Neural cell (in vitro differentiated cells): ENCODE measurements around the gene FAM219B. TPM values are rescaled to one million over a fixed set of nuclear protein-coding genes. Genes with fewer than 3 reads are reported as not detected.

ENCODE experiments used
- H2AFZ ChIP-seq: fragments of 200-600, 300-800 bp; sonication (generic), shearing (Covaris generic); 2 replicates; pipeline ENCODE4 v1.6.0; 2014; ENCODE audit warnings: low read depth, mild to moderate bottlenecking, antibody characterized with exemption, low read length, moderate library complexity
- H3F3A ChIP-seq: fragments of 200-600 bp; shearing (Covaris generic); 2 replicates; pipeline ENCODE4 v1.6.1; 2016; ENCODE audit warnings: mild to moderate bottlenecking, moderate library complexity, mixed read lengths, antibody characterized with exemption, low read length; ENCODE audit not compliant: insufficient read depth, poor library complexity, severe bottlenecking
- H3K27ac ChIP-seq: fragments of 200-600, 300-800 bp; sonication (generic), shearing (Covaris generic); 2 replicates; pipeline ENCODE4 v1.5.1; 2014; ENCODE audit warnings: mild to moderate bottlenecking, low read length, moderate library complexity
- H3K27me3 ChIP-seq: fragments of 300-800, 200-600 bp; sonication (generic), shearing (Covaris generic); 2 replicates; pipeline ENCODE4 v1.6.0; 2014; ENCODE audit warnings: mild to moderate bottlenecking, low read depth, low read length, moderate library complexity; ENCODE audit not compliant: insufficient read depth
- H3K36me3 ChIP-seq: fragments of 300-800, 200-600 bp; sonication (generic), shearing (Covaris generic); 2 replicates; pipeline ENCODE4 v1.5.1; 2014; ENCODE audit warnings: mild to moderate bottlenecking, antibody characterized with exemption, low read length, moderate library complexity; ENCODE audit not compliant: insufficient read depth
- H3K4me2 ChIP-seq: fragments of 300-800, 200-600 bp; sonication (generic), shearing (Covaris generic); 2 replicates; pipeline ENCODE4 v1.6.0; 2014; ENCODE audit warnings: mild to moderate bottlenecking, low read length
- H3K4me3 ChIP-seq: fragments of 300-800, 200-600 bp; sonication (generic), shearing (Covaris generic); 2 replicates; pipeline ENCODE4 v1.5.1; 2014; ENCODE audit warnings: mild to moderate bottlenecking, low read length, moderate library complexity
- H3K79me2 ChIP-seq: fragments of 200-600 bp; shearing (Covaris generic); replicated peaks from 2 replicates; pipeline ENCODE4 v1.6.0; 2014; ENCODE audit warnings: mild to moderate bottlenecking, low read length, moderate library complexity; ENCODE audit not compliant: insufficient read depth
- H3K9ac ChIP-seq: fragments of 300-800, 200-600 bp; sonication (generic), shearing (Covaris generic); 2 replicates; pipeline ENCODE4 v1.6.1; 2016; ENCODE audit warnings: mild to moderate bottlenecking, low read length, mixed read lengths
- H3K9me2 ChIP-seq: fragments of 200-600 bp; shearing (Covaris generic); 2 replicates; pipeline ENCODE4 v1.6.1; 2016; ENCODE audit warnings: mild to moderate bottlenecking, low read length, mixed read lengths; ENCODE audit not compliant: insufficient read depth
- H3K9me3 ChIP-seq: fragments of 200-600, 300-800 bp; sonication (generic), shearing (Covaris generic); 2 replicates; pipeline ENCODE4 v1.6.1; 2016; ENCODE audit warnings: mild to moderate bottlenecking, mixed run types, low read length, moderate library complexity, mixed read lengths
- H4K20me1 ChIP-seq: fragments of 200-600 bp; shearing (Covaris generic); 2 replicates; pipeline ENCODE4 v1.6.1; 2016; ENCODE audit warnings: mild to moderate bottlenecking, mixed run types; ENCODE audit not compliant: insufficient read depth
- CTCF ChIP-seq: fragments of 450-650 bp; IDR thresholded peaks from 2 replicates; pipeline ENCODE4 v1.5.1; 2014; ENCODE audit warnings: antibody characterized with exemption, mild to moderate bottlenecking, moderate library complexity; ENCODE audit not compliant: poor library complexity, severe bottlenecking
- EP300 ChIP-seq: fragments of 450-650 bp; conservative IDR thresholded peaks from 2 replicates; pipeline ENCODE4 v1.6.1; 2014; ENCODE audit warnings: antibody characterized with exemption, mild to moderate bottlenecking, moderate library complexity; ENCODE audit not compliant: poor library complexity, severe bottlenecking
- EZH2 ChIP-seq: fragments of 200-600, 300-800 bp; shearing (Covaris generic), sonication (generic); IDR thresholded peaks from 2 replicates; pipeline ENCODE4 v1.6.1; 2014; ENCODE audit warnings: antibody characterized with exemption, low read length, borderline replicate concordance, mild to moderate bottlenecking; ENCODE audit not compliant: insufficient read depth, poor library complexity, severe bottlenecking
- MXI1 ChIP-seq: fragments of 450-650 bp; conservative IDR thresholded peaks from 2 replicates; pipeline ENCODE4 v1.6.1; 2014; ENCODE audit warnings: antibody characterized with exemption, mild to moderate bottlenecking; ENCODE audit not compliant: poor library complexity, severe bottlenecking
- POLR2AphosphoS5 ChIP-seq: IDR thresholded peaks from 2 replicates; pipeline ENCODE4 v1.6.1; 2012
- RAD21 ChIP-seq: fragments of 450-650 bp; conservative IDR thresholded peaks from 2 replicates; pipeline ENCODE4 v1.6.1; 2014; ENCODE audit warnings: antibody characterized with exemption, mild to moderate bottlenecking, moderate library complexity
- SMC3 ChIP-seq: fragments of 450-650 bp; conservative IDR thresholded peaks from 2 replicates; pipeline ENCODE4 v1.6.1; 2014; ENCODE audit warnings: antibody characterized with exemption, mild to moderate bottlenecking, moderate library complexity; ENCODE audit not compliant: poor library complexity
- TAF1 ChIP-seq: IDR thresholded peaks from 2 replicates; pipeline ENCODE4 v1.6.1; 2012; ENCODE audit warnings: low read depth
- polyA plus RNA-seq: library from polyadenylated mRNA; depleted of rRNA; stranded (reverse); fragments of >200 nt; gene quantifications from 2 replicates; pipeline ENCODE4 v1.2.3, GENCODE V29; 2014
- TF ChIP-seq, protein P1 (sequence below): IDR thresholded peaks from 2 replicates; pipeline ENCODE4 v1.6.1; 2012; ENCODE audit warnings: borderline replicate concordance

FAM219B gene
- polyA plus RNA-seq, 1 donor from 2014 or later: 250 TPM

DNA sequence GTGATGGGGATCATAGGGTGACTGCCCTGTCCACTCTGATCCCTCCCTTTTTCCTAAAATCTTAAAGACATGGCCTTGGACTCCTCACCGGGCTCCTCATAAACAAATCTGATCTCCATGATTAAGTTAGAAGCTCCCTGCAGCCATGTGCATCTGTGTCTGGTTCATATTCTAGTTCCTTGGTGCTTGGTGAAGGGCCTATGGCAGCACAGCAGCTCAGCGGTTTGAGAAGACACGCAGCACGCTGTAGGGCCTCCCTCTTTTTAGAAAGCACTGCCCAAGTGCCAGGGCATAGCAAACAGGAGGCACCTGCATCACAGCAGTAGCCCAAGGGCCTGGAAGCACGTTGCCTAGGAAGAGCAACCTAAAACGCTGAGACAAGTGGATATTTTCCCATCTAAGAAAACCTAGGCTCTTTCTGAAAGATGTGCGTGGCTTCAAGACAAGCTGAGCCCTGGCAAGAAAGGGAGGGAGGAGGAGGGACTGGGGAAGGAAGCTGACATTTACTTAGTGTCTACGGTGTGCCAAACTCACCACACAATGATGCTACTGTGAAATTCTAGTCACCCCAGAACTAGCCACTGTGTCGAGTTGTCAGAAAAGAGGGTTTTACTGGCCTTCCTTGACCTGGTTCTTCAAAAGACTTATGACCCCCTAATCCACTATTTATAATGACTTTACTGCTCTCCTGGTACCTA lies 48.8 kb downstream of the FAM219B start:
- Histone ChIP-seq H3F3A (no peaks in the 10 kb centered on the region), H3K9ac (no peak overlapping the region), H3K27ac (no peak overlapping the region), H3K36me3 (no peaks in the 10 kb centered on the region), H3K4me2 (no peak overlapping the region), H3K79me2 (no peaks in the 10 kb centered on the region), H3K9me2 (no peaks in the 10 kb centered on the region), H3K27me3 (no peaks in the 10 kb centered on the region), H3K9me3 (no peaks in the 10 kb centered on the region), H2AFZ (no peak overlapping the region), H3K4me3 (no peak overlapping the region), H4K20me1 (no peaks in the 10 kb centered on the region)
- TF ChIP-seq EZH2 (no peak), SMC3 (no peak), POLR2AphosphoS5 (no peak), EP300 (no peak), TAF1 (no peak), MXI1 (no peak), RAD21 (no peak), CTCF (no peak)
- TF ChIP-seq, protein P1, sequence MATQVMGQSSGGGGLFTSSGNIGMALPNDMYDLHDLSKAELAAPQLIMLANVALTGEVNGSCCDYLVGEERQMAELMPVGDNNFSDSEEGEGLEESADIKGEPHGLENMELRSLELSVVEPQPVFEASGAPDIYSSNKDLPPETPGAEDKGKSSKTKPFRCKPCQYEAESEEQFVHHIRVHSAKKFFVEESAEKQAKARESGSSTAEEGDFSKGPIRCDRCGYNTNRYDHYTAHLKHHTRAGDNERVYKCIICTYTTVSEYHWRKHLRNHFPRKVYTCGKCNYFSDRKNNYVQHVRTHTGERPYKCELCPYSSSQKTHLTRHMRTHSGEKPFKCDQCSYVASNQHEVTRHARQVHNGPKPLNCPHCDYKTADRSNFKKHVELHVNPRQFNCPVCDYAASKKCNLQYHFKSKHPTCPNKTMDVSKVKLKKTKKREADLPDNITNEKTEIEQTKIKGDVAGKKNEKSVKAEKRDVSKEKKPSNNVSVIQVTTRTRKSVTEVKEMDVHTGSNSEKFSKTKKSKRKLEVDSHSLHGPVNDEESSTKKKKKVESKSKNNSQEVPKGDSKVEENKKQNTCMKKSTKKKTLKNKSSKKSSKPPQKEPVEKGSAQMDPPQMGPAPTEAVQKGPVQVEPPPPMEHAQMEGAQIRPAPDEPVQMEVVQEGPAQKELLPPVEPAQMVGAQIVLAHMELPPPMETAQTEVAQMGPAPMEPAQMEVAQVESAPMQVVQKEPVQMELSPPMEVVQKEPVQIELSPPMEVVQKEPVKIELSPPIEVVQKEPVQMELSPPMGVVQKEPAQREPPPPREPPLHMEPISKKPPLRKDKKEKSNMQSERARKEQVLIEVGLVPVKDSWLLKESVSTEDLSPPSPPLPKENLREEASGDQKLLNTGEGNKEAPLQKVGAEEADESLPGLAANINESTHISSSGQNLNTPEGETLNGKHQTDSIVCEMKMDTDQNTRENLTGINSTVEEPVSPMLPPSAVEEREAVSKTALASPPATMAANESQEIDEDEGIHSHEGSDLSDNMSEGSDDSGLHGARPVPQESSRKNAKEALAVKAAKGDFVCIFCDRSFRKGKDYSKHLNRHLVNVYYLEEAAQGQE: no peak

GRCh38 chr15:74857082-74857655 lies 49.5 kb downstream of the FAM219B start:
- TF ChIP-seq, protein P1: no peak
- no peak for TF ChIP-seq SMC3
- no peak for TF ChIP-seq MXI1
- TF ChIP-seq TAF1: no peak
- no peak for TF ChIP-seq POLR2AphosphoS5
- TF ChIP-seq CTCF: no peak
- no peak for TF ChIP-seq RAD21
- no peak for TF ChIP-seq EP300
- TF ChIP-seq EZH2: no peak
- no peaks in the 10 kb centered on the region for H3K79me2 ChIP-seq
- no peaks in the 10 kb centered on the region for H3K36me3 ChIP-seq
- no peak overlapping the region for H3K9ac ChIP-seq
- H3K4me2 ChIP-seq: no peak overlapping the region
- H4K20me1 ChIP-seq: no peaks in the 10 kb centered on the region
- H3K27me3 ChIP-seq: no peaks in the 10 kb centered on the region
- H2AFZ ChIP-seq: no peak overlapping the region
- H3K9me3 ChIP-seq: no peaks in the 10 kb centered on the region
- no peaks in the 10 kb centered on the region for H3F3A ChIP-seq
- H3K4me3 ChIP-seq: no peak overlapping the region
- no peak overlapping the region for H3K27ac ChIP-seq
- no peaks in the 10 kb centered on the region for H3K9me2 ChIP-seq
